ENCODE data around the gene RAB7B.

DNA sequence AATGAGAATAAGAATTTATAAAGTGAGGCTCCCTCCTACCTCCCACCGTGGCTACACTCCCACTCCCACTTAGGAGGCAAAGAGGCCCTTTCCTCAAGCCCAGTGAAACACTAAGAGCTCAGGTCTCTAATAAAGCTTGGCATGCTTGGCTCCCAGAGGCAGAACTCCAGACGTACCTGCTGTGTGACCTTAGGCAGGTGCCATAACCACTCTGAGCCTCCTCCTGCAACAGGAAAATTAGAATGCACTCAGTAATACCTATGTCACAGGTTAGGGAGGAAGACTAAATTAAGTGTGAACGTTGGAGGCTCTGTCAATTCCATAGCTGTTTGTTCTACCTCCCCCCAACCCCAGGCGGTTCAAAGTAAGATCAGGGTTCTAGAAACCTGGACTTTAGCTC lies 43.4 kb downstream of the RAB7B start:
- no peak for TF ChIP-seq CTCF (IDR thresholded peaks at IDR 0.05)
- TF ChIP-seq POLR2AphosphoS5 (IDR thresholded peaks at IDR 0.05) = no peak

Data from suprapubic skin (tissue), 3 donors.